Measurements from ENCODE around the gene UBL4A. TPM values are rescaled to one million over a fixed set of nuclear protein-coding genes. Genes with fewer than 3 reads are reported as not detected.

The UBL4A gene
- total and polyA plus RNA-seq, 2 donors from 2014 or later = 26.1 to 35.2 TPM

DNA sequence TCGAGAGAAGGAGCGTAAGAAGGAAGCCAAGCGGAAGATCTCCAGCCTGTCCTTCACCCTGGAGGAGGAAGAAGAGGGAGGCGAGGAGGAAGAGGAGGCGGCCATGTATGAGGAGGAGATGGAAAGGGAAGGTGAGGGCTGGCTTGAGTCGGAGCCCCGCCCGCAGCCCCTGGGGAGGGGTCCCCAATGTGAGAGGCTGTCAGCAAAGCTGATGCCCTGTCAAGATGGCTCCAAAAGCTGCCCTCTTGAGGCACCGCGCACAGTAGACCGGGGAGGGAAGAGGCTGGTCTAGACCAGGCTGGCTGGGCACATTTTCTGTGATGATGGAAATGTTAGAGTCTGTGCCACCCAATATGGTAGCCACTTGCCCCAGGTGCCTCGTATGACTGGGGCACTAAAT is 40.0 kb downstream of the UBL4A start:
- Histone ChIP-seq H3K4me1 (ENCODE audit: control insufficient read depth in 2 of 3, insufficient read depth in 2 of 3, low read depth in 1 of 3, low read length in 3 of 3) (peaks cover 0 to 10% (median 0%) of the 10 kb centered on the region in 3 donors), H3K27ac (ENCODE audit: low read depth in 2 of 2, low read length in 2 of 2) (no peak overlapping the region), H3K27me3 (ENCODE audit: control insufficient read depth, insufficient read depth, low read length) (no peaks in the 10 kb centered on the region), H3K36me3 (ENCODE audit: control insufficient read depth in 2 of 3, insufficient read depth in 3 of 3, low read length in 3 of 3) (peaks cover 0 to 11% (median 6%) of the 10 kb centered on the region in 3 donors), H3K9me3 (ENCODE audit: control insufficient read depth in 2 of 3, insufficient read depth in 1 of 3, low read length in 3 of 3) (no peaks in the 10 kb centered on the region), H3K4me3 (ENCODE audit: low read length in 3 of 3) (no peak overlapping the region), H3K9ac (ENCODE audit: low read length in 3 of 3) (no peak overlapping the region)
- DNase-seq (peak in 1 of 5 donors; percentile 55), FAIRE-seq (no peak)
- TF ChIP-seq, protein P1, sequence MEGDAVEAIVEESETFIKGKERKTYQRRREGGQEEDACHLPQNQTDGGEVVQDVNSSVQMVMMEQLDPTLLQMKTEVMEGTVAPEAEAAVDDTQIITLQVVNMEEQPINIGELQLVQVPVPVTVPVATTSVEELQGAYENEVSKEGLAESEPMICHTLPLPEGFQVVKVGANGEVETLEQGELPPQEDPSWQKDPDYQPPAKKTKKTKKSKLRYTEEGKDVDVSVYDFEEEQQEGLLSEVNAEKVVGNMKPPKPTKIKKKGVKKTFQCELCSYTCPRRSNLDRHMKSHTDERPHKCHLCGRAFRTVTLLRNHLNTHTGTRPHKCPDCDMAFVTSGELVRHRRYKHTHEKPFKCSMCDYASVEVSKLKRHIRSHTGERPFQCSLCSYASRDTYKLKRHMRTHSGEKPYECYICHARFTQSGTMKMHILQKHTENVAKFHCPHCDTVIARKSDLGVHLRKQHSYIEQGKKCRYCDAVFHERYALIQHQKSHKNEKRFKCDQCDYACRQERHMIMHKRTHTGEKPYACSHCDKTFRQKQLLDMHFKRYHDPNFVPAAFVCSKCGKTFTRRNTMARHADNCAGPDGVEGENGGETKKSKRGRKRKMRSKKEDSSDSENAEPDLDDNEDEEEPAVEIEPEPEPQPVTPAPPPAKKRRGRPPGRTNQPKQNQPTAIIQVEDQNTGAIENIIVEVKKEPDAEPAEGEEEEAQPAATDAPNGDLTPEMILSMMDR (IDR thresholded peaks at IDR 0.05; ENCODE audit: borderline replicate concordance, extremely low read depth, insufficient read depth) = no peak
- intact Hi-C loops (cut with DNase I) = no loop called here

DNA sequence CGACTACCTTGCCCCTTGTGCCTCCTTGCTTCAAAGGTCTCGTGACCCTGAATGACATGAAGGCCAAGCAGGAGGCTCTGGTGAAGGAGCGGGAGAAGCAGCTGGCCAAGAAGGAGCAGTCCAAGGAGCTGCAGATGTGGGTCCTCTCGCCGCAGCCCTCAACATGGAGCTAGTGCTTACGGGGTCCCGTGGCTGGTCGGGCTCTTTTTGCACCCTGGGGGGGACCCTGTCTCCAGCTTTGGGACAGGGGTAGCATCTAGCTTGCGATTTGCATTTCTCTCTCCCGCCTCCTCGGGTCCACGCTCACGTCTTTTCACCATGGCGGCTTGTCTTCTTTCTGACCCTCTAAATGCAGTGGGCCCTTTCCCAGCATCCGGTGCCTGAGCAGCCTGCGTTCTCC is 40.6 kb downstream of the UBL4A start:
- no peak overlapping the region for H3K9ac ChIP-seq (ENCODE audit: low read length in 3 of 3)
- no peaks in the 10 kb centered on the region for H3K9me3 ChIP-seq (ENCODE audit: control insufficient read depth in 2 of 3, insufficient read depth in 1 of 3, low read length in 3 of 3)
- H3K27ac ChIP-seq (ENCODE audit: low read depth in 2 of 2, low read length in 2 of 2) = no peak overlapping the region
- intact Hi-C loops (cut with DNase I) = no loop called here
- H3K4me1 ChIP-seq (ENCODE audit: control insufficient read depth in 2 of 3, insufficient read depth in 2 of 3, low read depth in 1 of 3, low read length in 3 of 3) = peaks cover 0 to 10% (median 0%) of the 10 kb centered on the region in 3 donors
- DNase-seq = peak in 1 of 5 donors; percentile 66
- no peaks in the 10 kb centered on the region for H3K27me3 ChIP-seq (ENCODE audit: control insufficient read depth, insufficient read depth, low read length)
- TF ChIP-seq, protein P1 (IDR thresholded peaks at IDR 0.05; ENCODE audit: borderline replicate concordance, extremely low read depth, insufficient read depth) = no peak
- H3K4me3 ChIP-seq (ENCODE audit: low read length in 3 of 3) = no peak overlapping the region
- no peak for FAIRE-seq
- peaks cover 0 to 11% (median 8%) of the 10 kb centered on the region in 3 donors for H3K36me3 ChIP-seq (ENCODE audit: control insufficient read depth in 2 of 3, insufficient read depth in 3 of 3, low read length in 3 of 3)

DNA sequence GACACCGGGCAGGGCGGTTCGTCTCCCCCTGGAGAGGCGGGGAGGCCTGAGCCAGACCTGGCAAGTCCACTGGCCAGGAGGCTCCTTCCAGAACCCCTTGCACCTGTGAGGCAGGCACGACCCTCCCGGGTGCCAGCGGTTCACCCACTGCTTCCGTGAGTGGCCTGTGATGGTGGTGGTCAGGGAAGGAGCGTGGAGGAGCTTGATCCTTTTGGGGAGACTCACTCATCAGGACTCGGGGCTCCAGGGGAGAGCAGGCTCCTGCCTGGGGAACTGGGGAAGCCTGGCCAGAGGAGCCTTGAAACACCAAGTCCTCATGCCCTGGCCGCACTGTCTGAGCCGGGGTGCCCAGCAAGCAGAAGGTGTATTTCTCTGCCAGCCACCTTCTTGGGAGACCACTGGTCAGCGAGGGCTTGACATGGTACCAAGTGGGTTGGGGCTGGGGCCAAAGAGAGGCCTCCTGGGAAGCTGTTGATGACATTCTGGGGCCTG is 41.6 kb downstream of the UBL4A start:
- TF ChIP-seq, protein P1 (IDR thresholded peaks at IDR 0.05; ENCODE audit: borderline replicate concordance, extremely low read depth, insufficient read depth) = no peak
- Histone ChIP-seq H3K27ac (ENCODE audit: low read depth in 2 of 2, low read length in 2 of 2) (peak overlapping the region in 1 of 2 donors; percentile 22), H3K4me1 (ENCODE audit: control insufficient read depth in 2 of 3, insufficient read depth in 2 of 3, low read depth in 1 of 3, low read length in 3 of 3) (peaks cover 0 to 10% (median 0%) of the 10 kb centered on the region in 3 donors), H3K36me3 (ENCODE audit: control insufficient read depth in 2 of 3, insufficient read depth in 3 of 3, low read length in 3 of 3) (peaks cover 0 to 12% (median 8%) of the 10 kb centered on the region in 3 donors), H3K9ac (ENCODE audit: low read length in 3 of 3) (peak overlapping the region in 2 of 3 donors; percentile 48 to 55), H3K9me3 (ENCODE audit: control insufficient read depth in 2 of 3, insufficient read depth in 1 of 3, low read length in 3 of 3) (no peaks in the 10 kb centered on the region), H3K27me3 (ENCODE audit: control insufficient read depth, insufficient read depth, low read length) (no peaks in the 10 kb centered on the region), H3K4me3 (ENCODE audit: low read length in 3 of 3) (peak overlapping the region in 2 of 3 donors; percentile 45 to 55)
- intact Hi-C loops (cut with DNase I) = no loop called here
- no peak for FAIRE-seq
- DNase-seq = peak in 1 of 5 donors; percentile 78
